HCT116 (cell line): ENCODE measurements around the gene CNTNAP2. TPM values are rescaled to one million over a fixed set of nuclear protein-coding genes. Genes with fewer than 3 reads are reported as not detected.

Source experiments
- ATAC-seq: fragments of 200-7000 bp; cut with Tn5 transposase; 2 replicates; pipeline ENCODE4 v1.9.1; 2020; ENCODE audit warnings: mild to moderate bottlenecking, moderate library complexity
- BruUV-seq: library from RNA; stranded (reverse); fragments of 400-500 nt; replicated peaks from 2 replicates; lab custom pipeline; 2021; lab: Mats Ljungman, UMichigan
- CTCF ChIA-PET: fragments of 300-600 bp; sonication (Branson Sonifier 250); formaldehyde crosslinking; loops from one replicate; lab custom pipeline; 2021; ENCODE audit warnings: antibody characterized with exemption; lab: Charles Lee
- POLR2A ChIA-PET: fragments of 300-600, 350-600 bp; sonication (Branson Sonifier 250); formaldehyde crosslinking; loops from one replicate; lab custom pipeline; 2021; ENCODE audit warnings: antibody characterized with exemption; lab: Charles Lee
- RAD21 ChIA-PET, 2 experiments: fragments of 300-600 bp; sonication (Branson Sonifier 250); formaldehyde crosslinking; loops; one replicate each; lab custom pipeline; 2023; ENCODE audit warnings: low total read pairs in 2 of 2; ENCODE audit not compliant: uncharacterized antibody in 2 of 2, unreplicated experiment in 2 of 2, low non-redundant PET in 1 of 2; lab: Charles Lee
- DNase-seq: peaks from one replicate; pipeline ENCODE4 v3.0.0-alpha.2; 2010; ENCODE audit warnings: low read depth, low spot score
- H2AFZ ChIP-seq: fragments of 200-600 bp; shearing (Covaris generic), sonication (generic); 2 replicates; pipeline ENCODE4 v1.6.1; 2017; ENCODE audit warnings: low read depth, mixed run types, mixed read lengths, antibody characterized with exemption, low read length; ENCODE audit not compliant: poor library complexity, severe bottlenecking
- H3K27ac ChIP-seq: 2 replicates; pipeline ENCODE4 v1.5.1; 2012; ENCODE audit warnings: low read depth, low read length
- H3K27me3 ChIP-seq: fragments of 200-600 bp; sonication (generic); 2 replicates; pipeline ENCODE4 v1.6.1; 2016; ENCODE audit warnings: mixed run types, low read length, mixed read lengths; ENCODE audit not compliant: insufficient read depth
- H3K36me3 ChIP-seq, 2 experiments: fragments of 200-500 bp in 1 of 2; fragments of 200-600 bp in 1 of 2; sonication (Bioruptor generic) in 1 of 2; sonication (generic) in 1 of 2; 2 replicates each; pipeline versions ENCODE4 v1.5.1 to v1.6.1; 2014 to 2016; ENCODE audit warnings: low read length in 2 of 2, inconsistent platforms in 1 of 2, mixed read lengths in 1 of 2, mixed run types in 1 of 2; ENCODE audit not compliant: insufficient read depth in 2 of 2, control insufficient read depth in 1 of 2
- H3K4me1 ChIP-seq, 2 experiments: fragments of 200-600 bp in 1 of 2; sonication (generic) in 1 of 2; 2 replicates each; pipeline versions ENCODE4 v1.5.1 to v1.6.1; 2012 to 2017; ENCODE audit warnings: low read length in 2 of 2, inconsistent platforms in 1 of 2, mild to moderate bottlenecking in 1 of 2, mixed read lengths in 1 of 2, mixed run types in 1 of 2, moderate library complexity in 1 of 2; ENCODE audit not compliant: insufficient read depth in 2 of 2, control insufficient read depth in 1 of 2
- H3K4me2 ChIP-seq: fragments of 200-600 bp; sonication (generic); 2 replicates; pipeline ENCODE4 v1.6.1; 2017; ENCODE audit warnings: mixed run types, low read length, mixed read lengths
- H3K4me3 ChIP-seq, 2 experiments: fragments of 200-600 bp in 1 of 2; sonication (generic) in 1 of 2; replicated peaks in 1 of 2; 2 replicates each; pipeline ENCODE4 v1.5.1; 2011 to 2016; ENCODE audit warnings: low read length in 2 of 2, control low read depth in 1 of 2, low read depth in 1 of 2, mild to moderate bottlenecking in 1 of 2, mixed read lengths in 1 of 2, mixed run types in 1 of 2
- H3K79me2 ChIP-seq: fragments of 200-600 bp; sonication (generic); 2 replicates; pipeline ENCODE4 v1.6.1; 2017; ENCODE audit warnings: mild to moderate bottlenecking, mixed run types, low read length, moderate library complexity, mixed read lengths; ENCODE audit not compliant: insufficient read depth
- H3K9ac ChIP-seq: fragments of 200-600 bp; sonication (generic); 2 replicates; pipeline ENCODE4 v1.6.1; 2016; ENCODE audit warnings: low read length, mixed read lengths
- H3K9me2 ChIP-seq: fragments of 200-600 bp; sonication (generic), shearing (Covaris generic); 2 replicates; pipeline ENCODE4 v1.6.1; 2017; ENCODE audit warnings: mixed run types, mild to moderate bottlenecking, moderate library complexity; ENCODE audit not compliant: insufficient read depth
- H3K9me3 ChIP-seq, 2 experiments: fragments of 200-500 bp in 1 of 2; fragments of 200-600 bp in 1 of 2; sonication (Bioruptor generic) in 1 of 2; sonication (generic) in 1 of 2; 2 replicates each; pipeline ENCODE4 v1.6.1; 2014 to 2017; ENCODE audit warnings: low read length in 2 of 2, mixed read lengths in 2 of 2, inconsistent platforms in 1 of 2, low read depth in 1 of 2, mild to moderate bottlenecking in 1 of 2, mixed run types in 1 of 2, moderate library complexity in 1 of 2; ENCODE audit not compliant: control insufficient read depth in 1 of 2, insufficient read depth in 1 of 2
- H4K20me1 ChIP-seq: fragments of 200-600 bp; sonication (generic), shearing (Covaris generic); 2 replicates; pipeline ENCODE4 v1.6.1; 2017; ENCODE audit warnings: mixed run types, mild to moderate bottlenecking, moderate library complexity; ENCODE audit not compliant: insufficient read depth
- CBX3 ChIP-seq: IDR thresholded peaks from 2 replicates; pipeline ENCODE4 v1.6.1; 2012; ENCODE audit warnings: low read depth
- CEBPB ChIP-seq: IDR thresholded peaks from 2 replicates; pipeline ENCODE4 v1.6.1; 2012; ENCODE audit warnings: low read depth
- ELF1 ChIP-seq: IDR thresholded peaks from 2 replicates; pipeline ENCODE4 v1.6.1; 2012; ENCODE audit warnings: low read depth, borderline replicate concordance
- EZH2 ChIP-seq: fragments of 200-600 bp; sonication (generic); IDR thresholded peaks from 2 replicates; pipeline ENCODE4 v1.6.1; 2017; ENCODE audit warnings: antibody characterized with exemption, mixed run types
- EZH2phosphoT487 ChIP-seq: fragments of 200-600 bp; IDR thresholded peaks from 2 replicates; pipeline ENCODE4 v1.6.1; 2018; ENCODE audit warnings: antibody characterized with exemption, borderline replicate concordance
- JUND ChIP-seq: IDR thresholded peaks from 2 replicates; pipeline ENCODE4 v1.6.1; 2012
- POLR2A ChIP-seq: IDR thresholded peaks from 2 replicates; pipeline ENCODE4 v1.7.0; 2011; ENCODE audit warnings: borderline replicate concordance; ENCODE audit not compliant: insufficient read depth, insufficient read length; ENCODE audit errors: extremely low read depth
- POLR2AphosphoS5 ChIP-seq: IDR thresholded peaks from 2 replicates; pipeline ENCODE4 v1.6.1; 2011; ENCODE audit warnings: mild to moderate bottlenecking, low read depth, low read length, moderate library complexity
- SRF ChIP-seq: IDR thresholded peaks from 2 replicates; pipeline ENCODE4 v1.6.1; 2012; ENCODE audit warnings: low read depth
- TCF7L2 ChIP-seq: IDR thresholded peaks from 2 replicates; pipeline ENCODE4 v1.7.0; 2011; ENCODE audit warnings: borderline replicate concordance, inconsistent platforms; ENCODE audit not compliant: insufficient read depth, insufficient read length; ENCODE audit errors: extremely low read depth
- YY1 ChIP-seq: IDR thresholded peaks from 2 replicates; pipeline ENCODE4 v1.6.1; 2011; ENCODE audit warnings: low read length, low read depth, moderate library complexity, mild to moderate bottlenecking; ENCODE audit not compliant: insufficient replicate concordance; ENCODE audit errors: extremely low read depth
- ZFX ChIP-seq: fragments of 450-650 bp; IDR thresholded peaks from 2 replicates; pipeline ENCODE4 v1.6.1; 2017
- intact Hi-C: fragments of 100-400 bp; cut with micrococcal nuclease; formaldehyde crosslinking; loops from 2 replicates; pipeline ENCODE4 v1.10.0; 2022
- total RNA-seq: library from RNA; stranded (reverse); gene quantifications from one replicate; pipeline ENCODE4 v1.2.1, GENCODE V29; 2021; ENCODE audit not compliant: unreplicated experiment
- TF ChIP-seq, protein P1 (sequence below): IDR thresholded peaks from 2 replicates; pipeline ENCODE4 v1.6.1; 2012
- TF ChIP-seq, protein P2 (sequence below): IDR thresholded peaks from 2 replicates; pipeline ENCODE4 v1.6.1; 2012; ENCODE audit warnings: low read depth
- TF ChIP-seq, protein P3 (sequence below): IDR thresholded peaks from 2 replicates; pipeline ENCODE4 v1.6.1; 2012

The CNTNAP2 gene
- total RNA-seq, 1 experiment from 2014 or later = 0.37 TPM

DNA sequence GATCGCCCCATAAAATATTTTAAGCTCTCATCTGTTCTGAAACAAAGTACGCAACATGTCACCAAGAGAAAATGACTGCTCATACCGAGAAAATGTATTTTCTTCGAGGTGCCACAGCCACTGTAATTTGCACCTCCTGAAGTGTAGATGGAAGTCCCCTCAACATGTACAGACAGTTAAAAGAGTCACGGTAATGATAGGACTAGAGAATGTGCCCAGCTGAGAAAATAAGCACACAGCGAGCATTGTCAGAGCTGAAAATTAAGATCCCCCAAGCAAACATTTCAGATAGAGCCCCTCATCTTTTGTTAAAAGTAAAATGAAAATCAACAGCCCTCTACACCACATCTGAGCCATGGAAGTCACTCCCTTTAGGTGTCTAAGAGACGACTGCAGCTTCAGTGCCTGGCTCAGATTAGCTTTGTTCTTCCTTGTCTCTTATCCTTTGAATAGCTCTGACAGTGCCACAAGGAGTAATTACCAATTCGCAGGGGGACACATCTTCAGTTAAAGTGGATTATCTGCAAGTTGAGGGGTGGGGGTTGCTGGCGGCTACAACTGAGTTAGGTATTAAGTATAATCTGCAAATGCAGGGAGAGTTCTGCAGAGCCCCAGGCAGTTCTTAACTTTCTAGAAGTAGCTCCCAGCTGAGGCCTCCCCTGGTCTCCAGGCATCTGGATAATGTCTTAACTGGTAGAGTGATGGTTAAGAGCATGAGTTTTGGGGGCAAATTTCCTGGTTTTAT is 2251.3 kb downstream of the CNTNAP2 start:
- no peak overlapping the region for H3K4me2 ChIP-seq

More for the DNA sequence above, 2251.3 kb downstream of the CNTNAP2 start:
- ChIA-PET RAD21 (no interaction called here), POLR2A (no interaction called here), CTCF (no interaction called here)
- Histone ChIP-seq H2AFZ (no peak overlapping the region), H4K20me1 (no peaks in the 10 kb centered on the region), H3K79me2 (no peaks in the 10 kb centered on the region), H3K4me3 (no peak overlapping the region), H3K4me1 (no peaks in the 10 kb centered on the region), H3K36me3 (no peaks in the 10 kb centered on the region), H3K27ac (no peak overlapping the region), H3K9me2 (no peaks in the 10 kb centered on the region), H3K9ac (no peak overlapping the region), H3K27me3 (no peaks in the 10 kb centered on the region), H3K9me3 (no peaks in the 10 kb centered on the region)
- no TSS peak for BruUV-seq
- ATAC-seq (no peak), DNase-seq (no peak)
- TF ChIP-seq SRF (no peak), POLR2AphosphoS5 (no peak), TCF7L2 (no peak), ELF1 (no peak), CBX3 (no peak), YY1 (no peak), POLR2A (no peak), EZH2phosphoT487 (no peak), ZFX (no peak), EZH2 (no peak), JUND (no peak), CEBPB (no peak)
- TF ChIP-seq, protein P1, sequence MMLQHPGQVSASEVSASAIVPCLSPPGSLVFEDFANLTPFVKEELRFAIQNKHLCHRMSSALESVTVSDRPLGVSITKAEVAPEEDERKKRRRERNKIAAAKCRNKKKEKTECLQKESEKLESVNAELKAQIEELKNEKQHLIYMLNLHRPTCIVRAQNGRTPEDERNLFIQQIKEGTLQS = no peak
- TF ChIP-seq, protein P2, sequence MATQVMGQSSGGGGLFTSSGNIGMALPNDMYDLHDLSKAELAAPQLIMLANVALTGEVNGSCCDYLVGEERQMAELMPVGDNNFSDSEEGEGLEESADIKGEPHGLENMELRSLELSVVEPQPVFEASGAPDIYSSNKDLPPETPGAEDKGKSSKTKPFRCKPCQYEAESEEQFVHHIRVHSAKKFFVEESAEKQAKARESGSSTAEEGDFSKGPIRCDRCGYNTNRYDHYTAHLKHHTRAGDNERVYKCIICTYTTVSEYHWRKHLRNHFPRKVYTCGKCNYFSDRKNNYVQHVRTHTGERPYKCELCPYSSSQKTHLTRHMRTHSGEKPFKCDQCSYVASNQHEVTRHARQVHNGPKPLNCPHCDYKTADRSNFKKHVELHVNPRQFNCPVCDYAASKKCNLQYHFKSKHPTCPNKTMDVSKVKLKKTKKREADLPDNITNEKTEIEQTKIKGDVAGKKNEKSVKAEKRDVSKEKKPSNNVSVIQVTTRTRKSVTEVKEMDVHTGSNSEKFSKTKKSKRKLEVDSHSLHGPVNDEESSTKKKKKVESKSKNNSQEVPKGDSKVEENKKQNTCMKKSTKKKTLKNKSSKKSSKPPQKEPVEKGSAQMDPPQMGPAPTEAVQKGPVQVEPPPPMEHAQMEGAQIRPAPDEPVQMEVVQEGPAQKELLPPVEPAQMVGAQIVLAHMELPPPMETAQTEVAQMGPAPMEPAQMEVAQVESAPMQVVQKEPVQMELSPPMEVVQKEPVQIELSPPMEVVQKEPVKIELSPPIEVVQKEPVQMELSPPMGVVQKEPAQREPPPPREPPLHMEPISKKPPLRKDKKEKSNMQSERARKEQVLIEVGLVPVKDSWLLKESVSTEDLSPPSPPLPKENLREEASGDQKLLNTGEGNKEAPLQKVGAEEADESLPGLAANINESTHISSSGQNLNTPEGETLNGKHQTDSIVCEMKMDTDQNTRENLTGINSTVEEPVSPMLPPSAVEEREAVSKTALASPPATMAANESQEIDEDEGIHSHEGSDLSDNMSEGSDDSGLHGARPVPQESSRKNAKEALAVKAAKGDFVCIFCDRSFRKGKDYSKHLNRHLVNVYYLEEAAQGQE = no peak
- TF ChIP-seq, protein P3, sequence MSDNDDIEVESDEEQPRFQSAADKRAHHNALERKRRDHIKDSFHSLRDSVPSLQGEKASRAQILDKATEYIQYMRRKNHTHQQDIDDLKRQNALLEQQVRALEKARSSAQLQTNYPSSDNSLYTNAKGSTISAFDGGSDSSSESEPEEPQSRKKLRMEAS = no peak
- intact Hi-C loops = no loop called here
